Measurements from ENCODE around the gene PCDHB10.

PCDHB10 gene

DNA sequence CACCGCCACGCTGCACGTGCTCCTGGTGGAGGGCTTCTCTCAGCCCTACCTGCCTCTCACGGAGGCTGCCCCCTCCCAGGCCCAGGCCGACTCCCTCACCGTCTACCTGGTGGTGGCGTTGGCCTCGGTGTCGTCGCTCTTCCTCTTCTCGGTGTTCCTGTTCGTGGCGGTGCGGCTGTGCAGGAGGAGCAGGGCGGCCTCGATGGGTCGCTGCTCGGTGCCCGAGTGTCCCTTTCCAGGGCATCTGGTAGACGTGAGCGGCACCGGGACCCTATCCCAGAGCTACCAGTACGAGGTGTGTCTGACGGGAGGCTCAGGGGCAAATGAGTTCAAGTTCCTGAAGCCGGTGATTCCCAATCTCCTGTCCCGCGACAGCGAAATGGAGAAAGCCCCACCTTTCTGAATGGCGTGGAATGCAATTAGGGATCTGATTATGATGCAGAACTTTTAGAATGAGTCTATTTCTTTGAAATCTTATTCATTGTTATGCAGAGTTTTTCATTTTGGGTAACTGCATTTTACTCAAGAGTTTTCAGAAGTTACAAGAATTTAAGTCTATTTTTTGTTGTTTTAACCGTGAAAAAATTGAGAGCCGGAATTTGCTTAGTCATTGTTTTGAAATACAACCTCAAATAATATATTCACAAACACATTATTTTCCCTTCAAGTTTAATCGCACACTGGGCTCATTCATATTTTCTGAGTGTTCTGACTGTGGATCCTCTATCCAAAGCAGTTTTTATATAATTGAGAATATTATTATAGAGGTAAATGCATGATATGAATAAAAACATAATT lies 44.6 kb downstream of the PCDHB10 start:
- in situ Hi-C loops (cut with MboI; ENCODE audit: low sequenced_read_pairs), result no loop called here

DNA sequence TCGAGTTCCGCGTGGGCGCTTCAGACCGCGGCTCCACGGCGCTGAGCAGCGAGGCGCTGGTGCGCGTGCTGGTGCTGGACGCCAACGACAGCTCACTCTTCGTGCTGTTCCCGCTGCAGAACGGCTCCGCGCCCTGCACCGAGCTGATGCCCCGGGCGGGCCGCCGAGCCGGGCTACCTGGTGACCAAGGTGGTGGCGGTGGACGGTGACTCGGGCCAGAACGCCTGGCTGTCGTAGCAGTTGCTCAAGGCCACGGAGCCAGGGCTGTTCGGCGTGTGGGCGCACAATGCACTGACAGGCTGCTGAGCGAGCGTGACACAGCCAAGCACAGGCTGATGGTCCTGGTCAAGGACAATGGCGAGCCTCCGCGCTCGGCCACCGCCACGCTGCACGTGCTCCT lies 49.3 kb downstream of the PCDHB10 start:
- in situ Hi-C loops (cut with MboI; ENCODE audit: low sequenced_read_pairs), result no loop called here

Data from hTERT RPE-1 (cell line).